Mesendoderm (in vitro differentiated cells): Measurements from ENCODE around the gene AMIGO2. TPM values are rescaled to one million over a fixed set of nuclear protein-coding genes. Genes with fewer than 3 reads are reported as not detected.

Experiments
- DNase-seq: peaks from one replicate; pipeline ENCODE4 v3.0.0; 2013
- H2AK5ac ChIP-seq: 2 replicates; pipeline ENCODE4 v1.6.1; 2013; ENCODE audit warnings: low read length, inconsistent platforms
- H2BK120ac ChIP-seq: 2 replicates; pipeline ENCODE4 v1.6.1; 2013; ENCODE audit warnings: low read depth, mild to moderate bottlenecking, low read length, moderate library complexity, mixed read lengths
- H2BK15ac ChIP-seq: replicated peaks from 2 replicates; pipeline ENCODE4 v1.6.1; 2013; ENCODE audit warnings: low read depth, mild to moderate bottlenecking, moderate library complexity
- H2BK5ac ChIP-seq: 2 replicates; pipeline ENCODE4 v1.6.1; 2013; ENCODE audit warnings: low read length, inconsistent platforms
- H3K18ac ChIP-seq: 2 replicates; pipeline ENCODE4 v1.6.1; 2013; ENCODE audit warnings: mild to moderate bottlenecking, low read length, mixed read lengths
- H3K23ac ChIP-seq: one replicate; pipeline ENCODE4 v1.6.1; 2013; ENCODE audit warnings: low read length
- H3K27ac ChIP-seq: 2 replicates; pipeline ENCODE4 v1.5.1; 2013; ENCODE audit warnings: low read depth, mild to moderate bottlenecking, inconsistent platforms, low read length, moderate library complexity
- H3K27me3 ChIP-seq: 2 replicates; pipeline ENCODE4 v1.6.1; 2013; ENCODE audit warnings: low read length, control low read depth, mild to moderate bottlenecking, inconsistent platforms; ENCODE audit not compliant: insufficient read depth, poor library complexity
- H3K36me3 ChIP-seq: 2 replicates; pipeline ENCODE4 v1.6.1; 2013; ENCODE audit warnings: low read length, inconsistent platforms; ENCODE audit not compliant: control insufficient read depth, insufficient read depth
- H3K4ac ChIP-seq: one replicate; pipeline ENCODE4 v1.6.1; 2013; ENCODE audit warnings: low read depth, mild to moderate bottlenecking, low read length, moderate library complexity
- H3K4me1 ChIP-seq: 2 replicates; pipeline ENCODE4 v1.6.1; 2013; ENCODE audit warnings: low read depth, low read length, inconsistent platforms; ENCODE audit not compliant: control insufficient read depth
- H3K4me2 ChIP-seq: 2 replicates; pipeline ENCODE4 v1.6.1; 2013; ENCODE audit warnings: low read length
- H3K4me3 ChIP-seq: 2 replicates; pipeline ENCODE4 v1.5.1; 2013; ENCODE audit warnings: mild to moderate bottlenecking, low read length
- H3K56ac ChIP-seq: one replicate; pipeline ENCODE4 v1.6.1; 2013; ENCODE audit warnings: low read length
- H3K79me1 ChIP-seq: 2 replicates; pipeline ENCODE4 v1.6.1; 2013; ENCODE audit warnings: low read length, inconsistent platforms
- H3K79me2 ChIP-seq: 2 replicates; pipeline ENCODE4 v1.6.1; 2013; ENCODE audit warnings: mild to moderate bottlenecking, low read length; ENCODE audit not compliant: control insufficient read depth, insufficient read depth
- H3K9ac ChIP-seq: 2 replicates; pipeline ENCODE4 v1.6.1; 2013; ENCODE audit warnings: low read length, inconsistent platforms
- H4K5ac ChIP-seq: one replicate; pipeline ENCODE4 v1.6.1; 2013; ENCODE audit warnings: low read length
- H4K8ac ChIP-seq: one replicate; pipeline ENCODE4 v1.6.1; 2013; ENCODE audit warnings: low read depth, mild to moderate bottlenecking, control low read depth, low read length, moderate library complexity
- WGBS: extraction: QIAGEN DNeasy Blood & Tissue Kit; methylation state at CpG from one replicate; pipeline ENCODE4 v1.1.7; 2013; ENCODE audit warnings: low lambda C conversion rate, missing lambda C conversion rate; ENCODE audit not compliant: insufficient coverage; ENCODE audit errors: extremely low coverage; 5-methylcytosine and 5-hydroxymethylcytosine counted together
- polyA plus RNA-seq, 2 experiments: library from polyadenylated mRNA; stranded (reverse); fragments of 200-250 nt; gene quantifications; one replicate each; pipeline ENCODE4 v1.2.3, GENCODE V29; 2013

AMIGO2 gene
- polyA plus RNA-seq (2013, experiment 1 of 2), result 14.7 TPM
- polyA plus RNA-seq (2013, experiment 2 of 2), result 14.0 TPM

- Histone ChIP-seq H3K4me3 (peak within 1 kb of the TSS; percentile 81), H2BK5ac (peak within 1 kb of the TSS; percentile 95), H3K18ac (peak within 1 kb of the TSS; percentile 94), H2AK5ac (no peak within 1 kb of the TSS), H3K79me1 (peaks cover 12% of the 10 kb centered on the region), H3K4me2 (peak within 1 kb of the TSS; percentile 80), H3K27ac (peak within 1 kb of the TSS; percentile 92), H2BK15ac (no peak within 1 kb of the TSS), H4K8ac (peak within 1 kb of the TSS; percentile 60), H2BK120ac (peak within 1 kb of the TSS; percentile 91), H4K5ac (no peak within 1 kb of the TSS), H3K23ac (peak within 1 kb of the TSS; percentile 49), H3K9ac (peak within 1 kb of the TSS; percentile 89), H3K79me2 (peaks cover 24% of the 10 kb centered on the region), H3K27me3 (no peaks in the 10 kb centered on the region), H3K56ac (peak within 1 kb of the TSS; percentile 93), H3K4ac (peak within 1 kb of the TSS; percentile 65), H3K4me1 (peaks cover 22% of the 10 kb centered on the region), H3K36me3 (peaks cover 3% of the 10 kb centered on the region)
- peak; percentile 83 for DNase-seq
- WGBS, result no CpG with 5 or more reads among the region's 58 CpGs
Observed at GRCh38 chr12:47079468-47079980, at the start of gene AMIGO2, which contains the start of gene PCED1B. AMIGO2 (minus strand) TSS chr12:47079959; CDS start chr12:47079002, 957 bp downstream. PCED1B (plus strand) TSS chr12:47079621; CDS start chr12:47235064, 155,443 bp downstream.

GRCh38 chr12:47126246-47126645 lies 46.5 kb upstream of the AMIGO2 start:
- H3K4me2 ChIP-seq, result no peak overlapping the region
- WGBS, result no CpG with 5 or more reads among the region's 1 CpG
- no peak overlapping the region for H3K9ac ChIP-seq
- H2BK120ac ChIP-seq, result no peak overlapping the region
- no peak overlapping the region for H2AK5ac ChIP-seq
- H3K36me3 ChIP-seq, result no peaks in the 10 kb centered on the region
- H3K4ac ChIP-seq, result no peak overlapping the region
- no peak overlapping the region for H4K5ac ChIP-seq
- H3K18ac ChIP-seq, result no peak overlapping the region
- H3K79me2 ChIP-seq, result no peaks in the 10 kb centered on the region
- H3K23ac ChIP-seq, result no peak overlapping the region
- no peak overlapping the region for H4K8ac ChIP-seq
- DNase-seq, result no peak
- H3K27ac ChIP-seq, result no peak overlapping the region
- no peak overlapping the region for H2BK5ac ChIP-seq
- no peaks in the 10 kb centered on the region for H3K79me1 ChIP-seq
- H3K56ac ChIP-seq, result no peak overlapping the region
- H3K4me3 ChIP-seq, result no peak overlapping the region
- H2BK15ac ChIP-seq, result no peak overlapping the region
- H3K27me3 ChIP-seq, result peaks cover 1% of the 10 kb centered on the region
- H3K4me1 ChIP-seq, result no peaks in the 10 kb centered on the region

- Histone ChIP-seq H3K23ac (no peak overlapping the region), H2BK5ac (no peak overlapping the region)
- no CpG with 5 or more reads among the region's 1 CpG for WGBS
Observed at GRCh38 chr12:47124451-47124850, 44.7 kb upstream of the AMIGO2 start.

GRCh38 chr12:47123730-47124129 lies 44.0 kb upstream of the AMIGO2 start:
- H2BK15ac ChIP-seq, result no peak overlapping the region
- H2BK5ac ChIP-seq, result no peak overlapping the region
- no peak overlapping the region for H4K5ac ChIP-seq
- H3K56ac ChIP-seq, result no peak overlapping the region
- WGBS, result no CpG with 5 or more reads among the region's 1 CpG
- DNase-seq, result no peak
- H3K27ac ChIP-seq, result no peak overlapping the region
- H3K27me3 ChIP-seq, result peaks cover under 1% of the 10 kb centered on the region
- H3K4me3 ChIP-seq, result no peak overlapping the region
- H3K9ac ChIP-seq, result no peak overlapping the region
- no peaks in the 10 kb centered on the region for H3K36me3 ChIP-seq
- no peaks in the 10 kb centered on the region for H3K79me1 ChIP-seq
- H3K18ac ChIP-seq, result no peak overlapping the region
- no peak overlapping the region for H2AK5ac ChIP-seq
- no peak overlapping the region for H4K8ac ChIP-seq
- H3K79me2 ChIP-seq, result no peaks in the 10 kb centered on the region
- no peak overlapping the region for H2BK120ac ChIP-seq
- no peak overlapping the region for H3K23ac ChIP-seq
- H3K4me2 ChIP-seq, result no peak overlapping the region
- H3K4ac ChIP-seq, result no peak overlapping the region
- H3K4me1 ChIP-seq, result no peaks in the 10 kb centered on the region

More at GRCh38 chr12:47124451-47124850, 44.7 kb upstream of the AMIGO2 start:
- H2BK120ac ChIP-seq, result no peak overlapping the region
- H3K27ac ChIP-seq, result no peak overlapping the region
- H4K5ac ChIP-seq, result no peak overlapping the region
- H3K36me3 ChIP-seq, result no peaks in the 10 kb centered on the region
- no peak overlapping the region for H3K18ac ChIP-seq
- H3K27me3 ChIP-seq, result peaks cover 1% of the 10 kb centered on the region
- H3K4me3 ChIP-seq, result no peak overlapping the region
- H3K4me1 ChIP-seq, result no peaks in the 10 kb centered on the region
- no peak overlapping the region for H2BK15ac ChIP-seq
- H4K8ac ChIP-seq, result no peak overlapping the region
- no peak overlapping the region for H3K4ac ChIP-seq
- DNase-seq, result no peak
- H2AK5ac ChIP-seq, result no peak overlapping the region
- H3K79me2 ChIP-seq, result no peaks in the 10 kb centered on the region
- H3K4me2 ChIP-seq, result no peak overlapping the region
- H3K9ac ChIP-seq, result no peak overlapping the region
- no peaks in the 10 kb centered on the region for H3K79me1 ChIP-seq
- H3K56ac ChIP-seq, result no peak overlapping the region

- Histone ChIP-seq H3K4me1 (no peaks in the 10 kb centered on the region), H3K23ac (no peak overlapping the region), H3K36me3 (no peaks in the 10 kb centered on the region), H2BK15ac (no peak overlapping the region), H3K27me3 (no peaks in the 10 kb centered on the region), H3K4ac (no peak overlapping the region), H2AK5ac (no peak overlapping the region), H4K5ac (no peak overlapping the region), H2BK5ac (no peak overlapping the region), H3K18ac (no peak overlapping the region), H3K4me3 (no peak overlapping the region), H3K9ac (no peak overlapping the region), H3K27ac (no peak overlapping the region), H3K56ac (no peak overlapping the region), H3K4me2 (no peak overlapping the region), H3K79me2 (no peaks in the 10 kb centered on the region), H4K8ac (no peak overlapping the region), H3K79me1 (no peaks in the 10 kb centered on the region), H2BK120ac (no peak overlapping the region)
- no CpG with 5 or more reads among the region's 1 CpG for WGBS
- DNase-seq, result no peak
Observed at GRCh38 chr12:47122602-47123001, 42.8 kb upstream of the AMIGO2 start.

GRCh38 chr12:47121146-47121545 lies 41.4 kb upstream of the AMIGO2 start:
- Histone ChIP-seq H3K4me3 (no peak overlapping the region), H3K56ac (no peak overlapping the region), H3K18ac (no peak overlapping the region), H3K4ac (no peak overlapping the region), H3K79me1 (no peaks in the 10 kb centered on the region), H4K5ac (no peak overlapping the region), H2BK5ac (no peak overlapping the region), H3K4me2 (no peak overlapping the region), H3K23ac (no peak overlapping the region), H4K8ac (no peak overlapping the region), H3K36me3 (no peaks in the 10 kb centered on the region), H2BK120ac (no peak overlapping the region), H2BK15ac (no peak overlapping the region), H3K4me1 (no peaks in the 10 kb centered on the region), H3K79me2 (no peaks in the 10 kb centered on the region), H3K27ac (no peak overlapping the region), H2AK5ac (no peak overlapping the region), H3K27me3 (no peaks in the 10 kb centered on the region), H3K9ac (no peak overlapping the region)
- no CpG with 5 or more reads among the region's 5 CpGs for WGBS
- DNase-seq, result no peak
